Mucosa of descending colon (tissue), 3 donors: ENCODE results near the gene AFG3L2. TPM values are rescaled to one million over a fixed set of nuclear protein-coding genes. Genes with fewer than 3 reads are reported as not detected.
"Not testable (repeated sequence)": the region's sequence is repeated elsewhere in the genome, so short reads cannot be mapped to it uniquely, and the experiment has no call there.

Experiments used
- ATAC-seq: fragments of 200-7000 bp; cut with Tn5 transposase; one replicate; pipeline ENCODE4 v1.9.1; 2020; ENCODE audit warnings: mild to moderate bottlenecking, moderate library complexity
- DNase-seq, 3 donors: peaks; one replicate each; pipeline ENCODE4 v3.0.0-alpha.2; 2020
- H3K36me3 ChIP-seq: fragments of 200-600 bp; one replicate; pipeline ENCODE4 v1.8.0; 2021; ENCODE audit warnings: low read depth, mild to moderate bottlenecking
- H3K4me1 ChIP-seq: fragments of 200-600 bp; one replicate; pipeline ENCODE4 v1.8.0; 2021; ENCODE audit warnings: low read depth, mild to moderate bottlenecking
- H3K4me3 ChIP-seq: fragments of 200-600 bp; one replicate; pipeline ENCODE4 v1.8.0; 2021; ENCODE audit warnings: mild to moderate bottlenecking
- H3K9me3 ChIP-seq: fragments of 200-600 bp; one replicate; pipeline ENCODE4 v1.8.0; 2021; ENCODE audit warnings: mild to moderate bottlenecking
- intact Hi-C, 2 donors: fragments of 100-400 bp; cut with DNase I in 1 of 2; cut with micrococcal nuclease in 1 of 2; formaldehyde crosslinking; loops; one replicate each; pipeline versions ENCODE4 v1.11.0 to v1.11.1; 2022; cut with DNase I, micrococcal nuclease
- total RNA-seq, 3 donors: library from RNA; stranded (reverse); fragmentation: NEBNext Ultra II Directional in 2 of 3; extraction: Animal tissue kit (Norgen Biotek cat#: 25700) in 2 of 3; gene quantifications; one replicate each; pipeline versions ENCODE4 v1.2.1 to v1.2.4, GENCODE V29; 2021 to 2023
- TF ChIP-seq, protein P1 (sequence below): fragments of 200-600 bp; IDR thresholded peaks from one replicate; pipeline ENCODE4 v1.8.0; 2022; ENCODE audit warnings: antibody characterized with exemption, mild to moderate bottlenecking
- donor health status: DM: no; HTN: no; CAD: no; lungs with moderate emphysema.
- donor health status: DM: no; HTN: no; CAD: no.
- donor health status: DM: no; HTN: yes; CAD: no.

AFG3L2 gene
- total RNA-seq, 3 donors from 2014 or later, result 68.5 to 104 (median 93.1) TPM

- peaks cover 5% of the 10 kb centered on the region for H3K4me1 ChIP-seq
- intact Hi-C loops, result no loop called here
- no peaks in the 10 kb centered on the region for H3K9me3 ChIP-seq
- H3K36me3 ChIP-seq, result no peaks in the 10 kb centered on the region
- no peak for ATAC-seq
- TF ChIP-seq, protein P1, sequence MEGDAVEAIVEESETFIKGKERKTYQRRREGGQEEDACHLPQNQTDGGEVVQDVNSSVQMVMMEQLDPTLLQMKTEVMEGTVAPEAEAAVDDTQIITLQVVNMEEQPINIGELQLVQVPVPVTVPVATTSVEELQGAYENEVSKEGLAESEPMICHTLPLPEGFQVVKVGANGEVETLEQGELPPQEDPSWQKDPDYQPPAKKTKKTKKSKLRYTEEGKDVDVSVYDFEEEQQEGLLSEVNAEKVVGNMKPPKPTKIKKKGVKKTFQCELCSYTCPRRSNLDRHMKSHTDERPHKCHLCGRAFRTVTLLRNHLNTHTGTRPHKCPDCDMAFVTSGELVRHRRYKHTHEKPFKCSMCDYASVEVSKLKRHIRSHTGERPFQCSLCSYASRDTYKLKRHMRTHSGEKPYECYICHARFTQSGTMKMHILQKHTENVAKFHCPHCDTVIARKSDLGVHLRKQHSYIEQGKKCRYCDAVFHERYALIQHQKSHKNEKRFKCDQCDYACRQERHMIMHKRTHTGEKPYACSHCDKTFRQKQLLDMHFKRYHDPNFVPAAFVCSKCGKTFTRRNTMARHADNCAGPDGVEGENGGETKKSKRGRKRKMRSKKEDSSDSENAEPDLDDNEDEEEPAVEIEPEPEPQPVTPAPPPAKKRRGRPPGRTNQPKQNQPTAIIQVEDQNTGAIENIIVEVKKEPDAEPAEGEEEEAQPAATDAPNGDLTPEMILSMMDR, result no peak
- no peak for DNase-seq
- H3K4me3 ChIP-seq, result no peak overlapping the region
Observed at GRCh38 chr18:12421732-12422131, 44.7 kb upstream of the AFG3L2 start.

DNA sequence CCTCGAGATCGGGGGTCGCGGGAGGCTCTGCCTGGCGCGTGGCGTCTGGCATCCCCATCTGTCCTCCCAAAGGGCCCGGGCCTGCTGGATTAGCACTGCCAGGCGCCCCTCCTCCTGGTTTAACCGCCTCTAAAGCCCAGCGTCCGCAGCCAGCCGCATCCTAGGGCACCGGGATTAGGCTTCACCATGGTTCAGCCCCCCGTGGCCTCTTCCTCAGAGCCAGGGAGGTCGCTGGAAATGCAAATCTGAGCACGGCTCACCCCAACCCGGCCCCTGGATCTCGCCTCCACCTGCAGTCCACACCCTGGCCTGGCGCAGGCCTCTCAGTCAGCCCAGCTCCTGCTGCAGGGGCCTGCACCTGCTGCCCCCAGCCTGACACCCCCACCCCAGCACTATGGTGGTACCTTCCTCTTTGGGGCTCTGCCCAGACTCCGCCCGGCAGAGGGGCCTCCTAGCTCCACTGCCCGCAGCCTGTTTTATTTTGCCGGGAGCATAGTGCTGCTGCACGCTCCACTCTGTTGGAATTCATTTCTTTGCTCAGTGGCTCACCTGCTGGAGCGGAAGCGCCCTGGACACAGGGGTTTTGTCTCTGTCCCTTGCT is 43.9 kb upstream of the AFG3L2 start:
- peaks cover 5% of the 10 kb centered on the region for H3K4me1 ChIP-seq
- DNase-seq (no peak), ATAC-seq (no peak)
- intact Hi-C loops, result no loop called here
- H3K4me3 ChIP-seq, result no peak overlapping the region
- H3K36me3 ChIP-seq, result no peaks in the 10 kb centered on the region
- TF ChIP-seq, protein P1, result no peak
- H3K9me3 ChIP-seq, result no peaks in the 10 kb centered on the region

- H3K4me1 ChIP-seq, result peaks cover 5% of the 10 kb centered on the region
- no peaks in the 10 kb centered on the region for H3K9me3 ChIP-seq
- ATAC-seq (no peak), DNase-seq (no peak)
- H3K36me3 ChIP-seq, result no peaks in the 10 kb centered on the region
- intact Hi-C loops, result no loop called here
- TF ChIP-seq, protein P1, result no peak
- no peak overlapping the region for H3K4me3 ChIP-seq
Observed at GRCh38 chr18:12417687-12418086, 40.7 kb upstream of the AFG3L2 start.

- H3K4me1 ChIP-seq, result peaks cover 5% of the 10 kb centered on the region
- no peaks in the 10 kb centered on the region for H3K36me3 ChIP-seq
- ATAC-seq (no peak), DNase-seq (no peak)
- TF ChIP-seq, protein P1, result no peak
- no peak overlapping the region for H3K4me3 ChIP-seq
- intact Hi-C loops, result no loop called here
- no peaks in the 10 kb centered on the region for H3K9me3 ChIP-seq
Observed at GRCh38 chr18:12416098-12416729, 39.2 kb upstream of the AFG3L2 start.

- ATAC-seq (no peak), DNase-seq (no peak)
- intact Hi-C loops, result no loop called here
- TF ChIP-seq, protein P1, result no peak
- H3K4me1 ChIP-seq, result peaks cover 2% of the 10 kb centered on the region
- no peak overlapping the region for H3K4me3 ChIP-seq
- no peaks in the 10 kb centered on the region for H3K36me3 ChIP-seq
- no peaks in the 10 kb centered on the region for H3K9me3 ChIP-seq
Observed at GRCh38 chr18:12411456-12411855, 34.4 kb upstream of the AFG3L2 start.

DNA sequence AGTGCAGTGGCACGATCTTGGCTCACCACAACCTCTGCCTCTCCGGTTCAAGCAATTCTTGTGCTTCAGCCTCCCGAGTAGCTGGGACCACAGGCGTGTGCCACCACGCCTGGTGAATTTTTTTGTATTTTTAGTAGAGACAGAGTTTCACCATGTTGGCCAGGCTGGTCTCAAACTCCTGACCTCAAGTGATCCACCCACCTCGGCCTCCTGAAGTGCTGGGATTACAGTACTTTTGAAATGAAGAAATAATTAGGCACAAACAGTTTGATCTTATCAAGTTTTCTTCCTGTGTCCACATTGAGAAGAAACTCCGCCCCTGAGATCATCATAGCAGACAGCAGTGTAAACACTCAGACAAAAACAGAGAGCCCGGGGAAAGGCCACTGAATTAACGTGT is 33.7 kb upstream of the AFG3L2 start:
- intact Hi-C loops, DNase-seq, H3K4me1 ChIP-seq, H3K9me3 ChIP-seq, H3K36me3 ChIP-seq, ATAC-seq, H3K4me3 ChIP-seq: not testable (repeated sequence)
